Ovary (tissue), 9 donors: ENCODE results near the gene TMOD2. TPM values are rescaled to one million over a fixed set of nuclear protein-coding genes. Genes with fewer than 3 reads are reported as not detected.

Source experiments
- DNase-seq, 5 donors: peaks; one replicate each; pipeline ENCODE4 v3.0.0-alpha.2; 2019 to 2020
- H3K27ac ChIP-seq, 2 donors: fragments of 200-600 bp; one replicate each; pipeline versions ENCODE4 v1.5.1 to v1.8.0; 2019 to 2022
- H3K27me3 ChIP-seq: fragments of 200-600 bp; one replicate; pipeline ENCODE4 v1.8.0; 2022
- H3K36me3 ChIP-seq: fragments of 200-600 bp; sonication (generic); one replicate; pipeline ENCODE4 v1.5.1; 2019
- H3K4me1 ChIP-seq: one replicate; pipeline ENCODE4 v1.8.1; 2013; ENCODE audit warnings: mild to moderate bottlenecking, moderate library complexity; ENCODE audit not compliant: insufficient read depth
- H3K4me3 ChIP-seq: fragments of 200-600 bp; sonication (generic); one replicate; pipeline ENCODE4 v1.5.1; 2017
- H3K9me3 ChIP-seq, 2 donors: fragments of 200-600 bp in 1 of 2; sonication (generic) in 1 of 2; one replicate each; pipeline versions ENCODE4 v1.5.1 to v1.8.1; 2013 to 2019; ENCODE audit warnings: mild to moderate bottlenecking in 1 of 2, moderate library complexity in 1 of 2
- CTCF ChIP-seq, 3 donors: fragments of 450-650 bp in 2 of 3; fragments of 200-600 bp in 1 of 3; IDR thresholded peaks; one replicate each; pipeline versions ENCODE4 v1.5.1 to v1.8.0; 2016 to 2022; ENCODE audit warnings: antibody characterized with exemption in 3 of 3, mild to moderate bottlenecking in 1 of 3
- EP300 ChIP-seq: sonication (generic); formaldehyde crosslinking; IDR thresholded peaks from one replicate; pipeline ENCODE4 v1.6.1; 2017; ENCODE audit warnings: antibody characterized with exemption
- POLR2A ChIP-seq: fragments of 450-650 bp; IDR thresholded peaks from one replicate; pipeline ENCODE4 v1.6.1; 2017; ENCODE audit warnings: antibody characterized with exemption, mild to moderate bottlenecking, moderate library complexity
- WGBS, 3 donors: extraction: QIAGEN DNeasy Blood & Tissue Kit in 1 of 3; methylation state at CpG; one replicate each; pipeline versions ENCODE4 v1.1.5 to v1.1.7; 2013 to 2017; 5-methylcytosine and 5-hydroxymethylcytosine counted together
- intact Hi-C, 4 donors: fragments of 100-400 bp; cut with DNase I; formaldehyde crosslinking; loops; one replicate each; pipeline versions ENCODE4 v1.11.0 to v1.15.1; 2022 to 2023
- polyA plus RNA-seq, 2 donors: library from polyadenylated mRNA; stranded (reverse); fragments of 200-250 nt in 1 of 2; fragments of 350-450 nt in 1 of 2; fragmentation: Illumina TruSeq in 1 of 2; extraction: RNeasy Lipid Tissue Mini Kit (QIAGEN cat#74804) in 1 of 2; gene quantifications; one replicate each; pipeline ENCODE4 v1.2.3, GENCODE V29; 2013 to 2014
- total RNA-seq, 7 donors: library from RNA; depleted of rRNA in 2 of 7; stranded (reverse); fragments of >200 nt in 2 of 7; fragmentation: NEBNext Ultra II Directional in 3 of 7; extraction: Animal tissue kit (Norgen Biotek cat#: 25700) in 3 of 7; gene quantifications; one replicate each; pipeline versions ENCODE4 v1.1.0 to v1.2.4, GENCODE V29; 2016 to 2023
- donor health status: DM: no; HTN: no; CAD: no; lungs with moderate emphysema.
- donor health status: DM: no; HTN: no; CAD: no.
- donor health status: Bipolar disorder and iron deficiency.
- donor health status: DM: yes; HTN: yes; CAD: no.
- donor health status: DM: no; HTN: no; CAD: no.
- donor health status: DM: yes; HTN: yes; CAD: no.

TMOD2 gene
- total and polyA plus RNA-seq, 9 donors, result 3.4 to 15.7 (median 11.9) TPM

- 7 to 20% (median 16%) methylated on average over 1 of the region's 1 CpG for WGBS, 3 donors
- intact Hi-C loops, result no loop called here
- H3K4me3 ChIP-seq, result no peak overlapping the region
- DNase-seq, result peak; percentile 51 to 77 (median 74)
- TF ChIP-seq CTCF (IDR thresholded peaks at IDR 0.05) (no peak), EP300 (no peak), POLR2A (no peak)
- no peaks in the 10 kb centered on the region for H3K36me3 ChIP-seq
- H3K9me3 ChIP-seq, result no peaks in the 10 kb centered on the region
- H3K4me1 ChIP-seq, result peaks cover 5% of the 10 kb centered on the region
- H3K27ac ChIP-seq, result no peak overlapping the region
- no peaks in the 10 kb centered on the region for H3K27me3 ChIP-seq
Measured at GRCh38 chr15:51758645-51759044, 7.2 kb downstream of the TMOD2 start.

GRCh38 chr15:51759557-51760070 lies 8.2 kb downstream of the TMOD2 start:
- Histone ChIP-seq H3K4me1 (peaks cover 5% of the 10 kb centered on the region), H3K36me3 (no peaks in the 10 kb centered on the region), H3K27me3 (no peaks in the 10 kb centered on the region), H3K9me3 (no peaks in the 10 kb centered on the region), H3K4me3 (no peak overlapping the region), H3K27ac (no peak overlapping the region)
- intact Hi-C loops, result no loop called here
- DNase-seq, result peak in 4 of 5 donors; percentile 44 to 66 (median 53)
- 15 to 27% (median 15%) methylated on average over 3 of the region's 3 CpGs for WGBS, 3 donors
- TF ChIP-seq EP300, result no peak
- no peak for TF ChIP-seq CTCF (IDR thresholded peaks at IDR 0.05)
- TF ChIP-seq POLR2A, result no peak

GRCh38 chr15:51760805-51761204 lies 9.4 kb downstream of the TMOD2 start:
- no peak for TF ChIP-seq EP300
- no peak for TF ChIP-seq CTCF (IDR thresholded peaks at IDR 0.05)
- no peak for TF ChIP-seq POLR2A
- Histone ChIP-seq H3K4me1 (peaks cover 5% of the 10 kb centered on the region), H3K9me3 (no peaks in the 10 kb centered on the region), H3K27me3 (no peaks in the 10 kb centered on the region), H3K27ac (no peak overlapping the region), H3K36me3 (no peaks in the 10 kb centered on the region), H3K4me3 (no peak overlapping the region)
- intact Hi-C loops, result no loop called here
- 57 to 87% (median 79%) methylated on average over 3 of the region's 3 CpGs for WGBS, 3 donors
- no peak for DNase-seq

GRCh38 chr15:51765751-51766150 lies 14.4 kb downstream of the TMOD2 start:
- DNase-seq, result no peak

More at GRCh38 chr15:51765751-51766150, 14.4 kb downstream of the TMOD2 start:
- Histone ChIP-seq H3K4me1 (no peaks in the 10 kb centered on the region), H3K4me3 (no peak overlapping the region), H3K36me3 (no peaks in the 10 kb centered on the region), H3K9me3 (no peaks in the 10 kb centered on the region), H3K27me3 (no peaks in the 10 kb centered on the region), H3K27ac (no peak overlapping the region)
- WGBS, 3 donors, result 88 to 93% (median 91%) methylated on average over 7 of the region's 7 CpGs
- TF ChIP-seq POLR2A (no peak), CTCF (IDR thresholded peaks at IDR 0.05) (no peak), EP300 (no peak)
- intact Hi-C loops, result no loop called here
